OCI-LY7 (cell line): Measurements from ENCODE around the gene PRPF38B.

Experiments used
- EZH2phosphoT487 ChIP-seq: fragments of 200-600 bp; sonication (generic); IDR thresholded peaks from 2 replicates; pipeline ENCODE4 v1.6.1; 2018; ENCODE audit warnings: low read depth, borderline replicate concordance, mild to moderate bottlenecking, mixed run types, antibody characterized with exemption, low read length, moderate library complexity, mixed read lengths
- TF ChIP-seq, protein P1 (sequence below): fragments of 200-600 bp; sonication (generic); conservative IDR thresholded peaks from 2 replicates; pipeline ENCODE4 v1.5.1; 2014; ENCODE audit warnings: mild to moderate bottlenecking, antibody characterized with exemption, low read length, moderate library complexity, mixed read lengths

DNA sequence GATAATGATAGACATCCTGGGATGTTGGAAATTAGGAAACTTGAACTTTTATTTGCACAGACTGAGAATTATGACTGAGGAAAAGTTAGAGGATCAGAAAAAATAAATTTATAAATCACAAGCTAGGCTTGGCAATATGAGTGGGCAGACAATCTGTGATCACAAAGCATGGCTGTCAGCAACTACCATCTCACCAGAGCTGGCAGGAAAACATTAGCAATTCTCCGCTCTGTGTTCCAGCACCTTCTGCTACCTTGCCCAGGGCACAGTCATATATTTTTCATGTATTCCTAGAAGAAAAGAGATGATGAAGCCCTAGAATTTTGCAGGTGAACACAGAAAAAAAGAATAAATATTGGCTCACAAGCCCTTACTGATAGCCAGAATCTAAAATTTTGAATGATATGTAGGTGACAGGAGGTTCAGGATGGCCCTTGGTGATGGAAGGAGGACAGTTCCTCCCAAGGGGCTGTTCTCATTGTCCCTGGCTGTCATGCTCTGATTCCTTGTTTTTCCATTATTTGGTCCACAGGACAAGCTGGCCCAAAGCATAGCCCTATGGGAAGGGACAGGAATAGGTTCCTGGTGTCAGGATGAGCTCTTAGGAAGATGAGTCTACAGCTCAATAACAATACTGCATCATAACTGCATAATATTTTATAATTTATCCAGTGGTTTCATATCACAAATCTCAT is 42.2 kb downstream of the PRPF38B start:
- no peak for TF ChIP-seq EZH2phosphoT487
- TF ChIP-seq, protein P1, sequence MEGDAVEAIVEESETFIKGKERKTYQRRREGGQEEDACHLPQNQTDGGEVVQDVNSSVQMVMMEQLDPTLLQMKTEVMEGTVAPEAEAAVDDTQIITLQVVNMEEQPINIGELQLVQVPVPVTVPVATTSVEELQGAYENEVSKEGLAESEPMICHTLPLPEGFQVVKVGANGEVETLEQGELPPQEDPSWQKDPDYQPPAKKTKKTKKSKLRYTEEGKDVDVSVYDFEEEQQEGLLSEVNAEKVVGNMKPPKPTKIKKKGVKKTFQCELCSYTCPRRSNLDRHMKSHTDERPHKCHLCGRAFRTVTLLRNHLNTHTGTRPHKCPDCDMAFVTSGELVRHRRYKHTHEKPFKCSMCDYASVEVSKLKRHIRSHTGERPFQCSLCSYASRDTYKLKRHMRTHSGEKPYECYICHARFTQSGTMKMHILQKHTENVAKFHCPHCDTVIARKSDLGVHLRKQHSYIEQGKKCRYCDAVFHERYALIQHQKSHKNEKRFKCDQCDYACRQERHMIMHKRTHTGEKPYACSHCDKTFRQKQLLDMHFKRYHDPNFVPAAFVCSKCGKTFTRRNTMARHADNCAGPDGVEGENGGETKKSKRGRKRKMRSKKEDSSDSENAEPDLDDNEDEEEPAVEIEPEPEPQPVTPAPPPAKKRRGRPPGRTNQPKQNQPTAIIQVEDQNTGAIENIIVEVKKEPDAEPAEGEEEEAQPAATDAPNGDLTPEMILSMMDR, result no peak
